Prostate gland (tissue), 2 donors: Measurements from ENCODE around the gene OBP2B. TPM values are rescaled to one million over a fixed set of nuclear protein-coding genes. Genes with fewer than 3 reads are reported as not detected.
"Not testable (repeated sequence)": the region's sequence is repeated elsewhere in the genome, so short reads cannot be mapped to it uniquely, and the experiment has no call there.

Experiments used
- DNase-seq: peaks from one replicate; pipeline ENCODE4 v3.0.0-alpha.2; 2019; ENCODE audit warnings: low spot score
- H3K27ac ChIP-seq, 2 donors: fragments of 200-600 bp; sonication (generic); 2 replicates each; pipeline ENCODE4 v1.5.1; 2017 to 2019
- H3K27me3 ChIP-seq: fragments of 200-600 bp; sonication (generic); replicated peaks from 2 replicates; pipeline ENCODE4 v1.5.1; 2019; ENCODE audit not compliant: insufficient read depth
- H3K36me3 ChIP-seq, 2 donors: fragments of 200-600 bp; sonication (generic); 1 replicate in 1 of 2; 2 replicates in 1 of 2; pipeline versions ENCODE4 v1.5.1 to v1.8.1; 2017 to 2019
- H3K4me1 ChIP-seq: fragments of 200-600 bp; sonication (generic); replicated peaks from 2 replicates; pipeline ENCODE4 v1.5.1; 2019
- H3K4me3 ChIP-seq, 2 donors: fragments of 200-600 bp; sonication (generic); 2 replicates each; pipeline ENCODE4 v1.5.1; 2017 to 2019
- H3K9me3 ChIP-seq: fragments of 200-600 bp; sonication (generic); 2 replicates; pipeline ENCODE4 v1.5.1; 2017
- POLR2A ChIP-seq: fragments of 450-650 bp; IDR thresholded peaks from one replicate; pipeline ENCODE4 v1.6.1; 2016; ENCODE audit warnings: antibody characterized with exemption, mild to moderate bottlenecking
- POLR2AphosphoS5 ChIP-seq: sonication (generic); formaldehyde crosslinking; IDR thresholded peaks from one replicate; pipeline ENCODE4 v1.6.1; 2017; ENCODE audit warnings: antibody characterized with exemption
- WGBS: methylation state at CpG from one replicate; pipeline ENCODE4 v1.1.5; 2018; 5-methylcytosine and 5-hydroxymethylcytosine counted together
- intact Hi-C: fragments of 100-400 bp; cut with DNase I; formaldehyde crosslinking; loops from one replicate; pipeline ENCODE4 v1.14.2; 2022
- total RNA-seq, 2 donors: library from RNA; depleted of rRNA; stranded (reverse); fragments of >200 nt; gene quantifications; one replicate each; pipeline ENCODE4 v1.1.0, GENCODE V29; 2016
- TF ChIP-seq, protein P1 (sequence below), 4 experiments: fragments of 200-600 bp in 2 of 4; fragments of 450-650 bp in 2 of 4; sonication (generic) in 2 of 4; IDR thresholded peaks; 1 replicate in 3 of 4; 2 replicates in 1 of 4; pipeline ENCODE4 v1.5.1; 2016 to 2019; ENCODE audit warnings: antibody characterized with exemption in 4 of 4, mild to moderate bottlenecking in 2 of 4, moderate library complexity in 2 of 4

Gene OBP2B
- total RNA-seq, 2 donors from 2014 or later: 1.6 to 35.2 TPM

DNA sequence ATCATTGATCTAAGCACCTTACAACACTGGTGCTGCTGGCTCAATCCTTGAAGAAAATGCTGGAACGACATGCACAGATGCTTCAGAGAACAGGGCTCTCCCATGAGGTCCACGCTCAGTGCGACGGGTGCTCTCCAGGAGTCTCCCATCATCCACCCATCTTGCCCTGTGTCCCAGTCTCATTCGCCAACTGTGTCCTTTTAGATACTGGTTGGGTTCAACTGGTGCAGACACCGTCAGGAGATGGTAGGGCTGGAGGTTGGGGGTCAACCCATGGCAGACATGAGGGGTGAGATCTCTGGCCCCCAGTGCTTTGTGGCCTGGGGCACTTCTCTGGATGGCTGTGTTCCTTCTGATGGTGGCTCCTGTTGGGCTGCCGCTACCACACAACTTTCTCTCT is 1.6 kb upstream of the OBP2B start:
- 83% methylated on average over 7 of the region's 7 CpGs for WGBS
- DNase-seq: no peak
- Histone ChIP-seq H3K27ac (no peak overlapping the region), H3K36me3 (no peaks in the 10 kb centered on the region), H3K27me3 (no peaks in the 10 kb centered on the region), H3K9me3 (no peaks in the 10 kb centered on the region), H3K4me3 (no peak overlapping the region), H3K4me1 (no peaks in the 10 kb centered on the region)
- no peak for TF ChIP-seq POLR2A
- TF ChIP-seq, protein P1, sequence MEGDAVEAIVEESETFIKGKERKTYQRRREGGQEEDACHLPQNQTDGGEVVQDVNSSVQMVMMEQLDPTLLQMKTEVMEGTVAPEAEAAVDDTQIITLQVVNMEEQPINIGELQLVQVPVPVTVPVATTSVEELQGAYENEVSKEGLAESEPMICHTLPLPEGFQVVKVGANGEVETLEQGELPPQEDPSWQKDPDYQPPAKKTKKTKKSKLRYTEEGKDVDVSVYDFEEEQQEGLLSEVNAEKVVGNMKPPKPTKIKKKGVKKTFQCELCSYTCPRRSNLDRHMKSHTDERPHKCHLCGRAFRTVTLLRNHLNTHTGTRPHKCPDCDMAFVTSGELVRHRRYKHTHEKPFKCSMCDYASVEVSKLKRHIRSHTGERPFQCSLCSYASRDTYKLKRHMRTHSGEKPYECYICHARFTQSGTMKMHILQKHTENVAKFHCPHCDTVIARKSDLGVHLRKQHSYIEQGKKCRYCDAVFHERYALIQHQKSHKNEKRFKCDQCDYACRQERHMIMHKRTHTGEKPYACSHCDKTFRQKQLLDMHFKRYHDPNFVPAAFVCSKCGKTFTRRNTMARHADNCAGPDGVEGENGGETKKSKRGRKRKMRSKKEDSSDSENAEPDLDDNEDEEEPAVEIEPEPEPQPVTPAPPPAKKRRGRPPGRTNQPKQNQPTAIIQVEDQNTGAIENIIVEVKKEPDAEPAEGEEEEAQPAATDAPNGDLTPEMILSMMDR (IDR thresholded peaks at IDR 0.05): no peak
- no peak for TF ChIP-seq POLR2AphosphoS5
- intact Hi-C loops: no loop called here

DNA sequence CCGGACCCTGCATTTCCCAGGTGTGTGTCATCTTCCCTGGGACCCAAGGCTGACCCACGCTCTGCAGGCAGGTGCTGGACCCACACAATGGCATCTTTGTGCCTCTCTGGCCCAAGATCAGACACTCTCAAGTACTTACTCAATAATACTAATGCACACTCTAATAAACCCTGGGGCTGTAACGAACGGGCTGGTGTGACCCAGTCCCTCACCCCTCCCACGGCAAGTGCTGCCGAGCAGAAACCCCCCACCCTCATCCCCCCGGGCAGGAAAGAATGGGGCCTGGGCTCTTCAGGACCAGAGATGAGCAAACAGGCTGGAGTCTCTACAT is 1.1 kb upstream of the OBP2B start:
- H3K27ac ChIP-seq: no peak overlapping the region
- no peaks in the 10 kb centered on the region for H3K4me1 ChIP-seq
- no peaks in the 10 kb centered on the region for H3K36me3 ChIP-seq
- no peak for DNase-seq
- TF ChIP-seq POLR2AphosphoS5: no peak
- TF ChIP-seq, protein P1 (IDR thresholded peaks at IDR 0.05): no peak
- TF ChIP-seq POLR2A: no peak
- 27% methylated on average over 7 of the region's 7 CpGs for WGBS
- intact Hi-C loops: no loop called here
- H3K27me3 ChIP-seq: no peaks in the 10 kb centered on the region
- no peak overlapping the region for H3K4me3 ChIP-seq
- no peaks in the 10 kb centered on the region for H3K9me3 ChIP-seq

DNA sequence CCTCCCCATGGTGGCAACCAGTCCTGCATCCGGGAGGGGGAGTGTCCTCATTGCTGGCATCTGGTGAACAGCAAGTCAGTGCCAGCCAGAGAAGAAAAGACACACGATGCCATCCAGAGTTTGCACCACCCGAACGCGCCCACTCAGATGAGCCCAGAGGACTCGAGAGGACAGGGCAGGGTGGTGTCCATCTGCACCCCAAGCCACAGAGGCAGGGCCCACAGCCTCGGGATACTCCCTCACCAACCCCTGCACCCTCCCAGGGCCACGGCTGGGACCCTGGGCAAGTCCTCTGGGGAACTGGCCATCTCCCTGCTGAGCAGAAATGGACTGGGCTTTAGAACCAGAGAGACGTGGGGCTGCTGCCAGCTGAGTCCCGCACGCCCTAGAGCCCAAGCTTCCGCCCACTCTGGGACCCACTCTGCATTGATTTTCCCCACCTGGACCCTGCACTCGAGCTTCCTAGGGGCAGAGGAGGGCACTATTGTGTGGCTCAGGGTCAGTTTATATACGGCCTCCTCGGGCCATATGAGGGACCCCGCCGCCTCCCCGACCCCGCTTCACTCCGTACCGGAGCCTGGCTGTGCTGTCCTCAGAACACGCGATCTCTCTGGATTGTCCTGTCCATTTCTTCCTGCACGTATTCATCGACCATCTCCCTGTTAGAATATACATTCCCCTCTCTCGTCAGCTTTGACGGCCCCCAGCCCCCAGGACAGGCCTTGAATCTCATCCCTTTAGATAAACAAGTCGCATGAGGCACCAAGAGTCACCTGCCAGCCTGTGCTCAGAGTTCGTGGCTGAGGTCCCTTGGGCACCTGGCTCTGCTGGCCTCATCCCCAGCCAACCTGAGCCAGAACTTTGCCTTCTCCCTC is 514 bp upstream of the OBP2B start:
- H3K4me1 ChIP-seq, H3K27me3 ChIP-seq, H3K36me3 ChIP-seq, H3K27ac ChIP-seq, DNase-seq, H3K9me3 ChIP-seq, H3K4me3 ChIP-seq, intact Hi-C loops: not testable (repeated sequence)
- 47% methylated on average over 29 of the region's 29 CpGs for WGBS

DNA sequence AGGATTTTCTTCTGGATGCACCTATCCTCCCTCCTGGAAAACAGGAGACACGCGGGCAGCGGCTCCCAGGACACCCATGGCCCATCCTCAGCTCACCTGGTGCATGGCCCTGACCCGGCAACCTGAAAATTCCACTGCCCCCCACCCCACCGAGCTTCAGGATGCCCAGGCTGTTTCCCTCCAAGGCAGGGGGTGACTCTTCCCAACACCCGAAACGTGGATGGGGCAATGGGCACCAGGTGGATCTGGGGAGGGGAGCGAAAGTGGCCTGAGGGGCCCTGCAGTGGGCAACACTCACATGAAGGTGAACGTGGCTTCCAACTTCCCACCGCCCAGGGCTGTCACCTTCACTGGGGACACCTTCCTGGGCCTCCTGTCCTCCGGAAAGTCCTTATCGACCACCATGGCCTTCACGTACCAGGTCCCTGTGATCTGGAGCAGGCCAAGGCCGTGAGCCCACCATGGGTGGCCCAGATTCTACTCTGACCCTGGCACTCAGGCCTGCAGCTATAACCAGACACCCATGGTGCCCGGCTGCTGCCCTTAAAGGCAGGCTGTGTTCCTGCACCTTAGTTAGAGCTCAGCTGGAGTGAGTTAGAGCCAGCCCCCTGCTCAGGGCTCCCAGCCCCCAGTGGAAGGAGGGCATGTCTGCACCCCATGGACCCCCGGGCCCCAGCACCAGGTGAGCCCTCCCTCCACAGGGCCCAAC is 725 bp downstream of the OBP2B start:
- H3K9me3 ChIP-seq, H3K27ac ChIP-seq, H3K4me3 ChIP-seq, H3K4me1 ChIP-seq, H3K36me3 ChIP-seq, DNase-seq, intact Hi-C loops, H3K27me3 ChIP-seq: not testable (repeated sequence)
- WGBS: 84% methylated on average over 11 of the region's 16 CpGs

GRCh38 chr9:133207540-133208170 is 1.4 kb downstream of the OBP2B start:
- Histone ChIP-seq H3K4me1 (no peaks in the 10 kb centered on the region), H3K36me3 (no peaks in the 10 kb centered on the region), H3K4me3 (no peak overlapping the region), H3K9me3 (no peaks in the 10 kb centered on the region), H3K27me3 (no peaks in the 10 kb centered on the region), H3K27ac (no peak overlapping the region)
- intact Hi-C loops: no loop called here
- DNase-seq: no peak
- TF ChIP-seq, protein P1 (IDR thresholded peaks at IDR 0.05): no peak
- TF ChIP-seq POLR2AphosphoS5 (no peak), POLR2A (no peak)
- WGBS: 78% methylated on average over 15 of the region's 16 CpGs
